ENCODE data around the gene CDKN2C. TPM values are rescaled to one million over a fixed set of nuclear protein-coding genes. Genes with fewer than 3 reads are reported as not detected.

CDKN2C gene
- total and polyA plus RNA-seq, 4 donors = 8.8 to 43.5 (median 17.2) TPM

- Histone ChIP-seq H3K27me3 (ENCODE audit: control insufficient read depth in 1 of 2, insufficient read depth in 2 of 2, low read length in 1 of 2) (no peaks in the 10 kb centered on the region), H3K9me3 (ENCODE audit: control insufficient read depth, low read length) (no peaks in the 10 kb centered on the region), H3K27ac (ENCODE audit: low read depth in 1 of 2, low read length in 2 of 2) (peak overlapping the region in 1 of 2 donors; percentile 71), H3K4me3 (ENCODE audit: low read length in 2 of 2) (peak overlapping the region; percentile 75 to 83), H3K4me1 (ENCODE audit: control insufficient read depth in 1 of 2, insufficient read depth in 2 of 2, low read length in 2 of 2) (peaks cover 0 to 2% of the 10 kb centered on the region in 2 donors), H3K36me3 (ENCODE audit: control insufficient read depth in 1 of 2, insufficient read depth in 2 of 2, low read length in 1 of 2) (no peaks in the 10 kb centered on the region)
- ATAC-seq (ENCODE audit: low FRiP score) = peak; percentile 48
- intact Hi-C loops (cut with DNase I) = loop anchor here in 1 of 2 donors (10.0 kb wide), 1 partner anchor 194 kb away; no protein-coding TSS in a partner anchor
- WGBS, 2 donors = 0% methylated on average over 49 to 65 of the region's 65 CpGs
- peak; percentile 77 to 83 for DNase-seq
These were observed 1.0 kb upstream of the CDKN2C start for GRCh38 chr1:50968821-50969610.

GRCh38 chr1:50970509-50970887, 453 bp downstream of the CDKN2C start:
- H3K4me3 ChIP-seq (ENCODE audit: low read length in 2 of 2) = peak overlapping the region; percentile 75 to 83
- WGBS, 2 donors = 1 to 2% methylated on average over 6 of the region's 6 CpGs
- DNase-seq = no peak
- H3K36me3 ChIP-seq (ENCODE audit: control insufficient read depth in 1 of 2, insufficient read depth in 2 of 2, low read length in 1 of 2) = no peaks in the 10 kb centered on the region
- no peak for ATAC-seq (ENCODE audit: low FRiP score)
- H3K27ac ChIP-seq (ENCODE audit: low read depth in 1 of 2, low read length in 2 of 2) = peak overlapping the region; percentile 16 to 71
- H3K9me3 ChIP-seq (ENCODE audit: control insufficient read depth, low read length) = no peaks in the 10 kb centered on the region
- H3K27me3 ChIP-seq (ENCODE audit: control insufficient read depth in 1 of 2, insufficient read depth in 2 of 2, low read length in 1 of 2) = no peaks in the 10 kb centered on the region
- peaks cover 0 to 2% of the 10 kb centered on the region in 2 donors for H3K4me1 ChIP-seq (ENCODE audit: control insufficient read depth in 1 of 2, insufficient read depth in 2 of 2, low read length in 2 of 2)
- intact Hi-C loops (cut with DNase I) = no loop called here

DNA sequence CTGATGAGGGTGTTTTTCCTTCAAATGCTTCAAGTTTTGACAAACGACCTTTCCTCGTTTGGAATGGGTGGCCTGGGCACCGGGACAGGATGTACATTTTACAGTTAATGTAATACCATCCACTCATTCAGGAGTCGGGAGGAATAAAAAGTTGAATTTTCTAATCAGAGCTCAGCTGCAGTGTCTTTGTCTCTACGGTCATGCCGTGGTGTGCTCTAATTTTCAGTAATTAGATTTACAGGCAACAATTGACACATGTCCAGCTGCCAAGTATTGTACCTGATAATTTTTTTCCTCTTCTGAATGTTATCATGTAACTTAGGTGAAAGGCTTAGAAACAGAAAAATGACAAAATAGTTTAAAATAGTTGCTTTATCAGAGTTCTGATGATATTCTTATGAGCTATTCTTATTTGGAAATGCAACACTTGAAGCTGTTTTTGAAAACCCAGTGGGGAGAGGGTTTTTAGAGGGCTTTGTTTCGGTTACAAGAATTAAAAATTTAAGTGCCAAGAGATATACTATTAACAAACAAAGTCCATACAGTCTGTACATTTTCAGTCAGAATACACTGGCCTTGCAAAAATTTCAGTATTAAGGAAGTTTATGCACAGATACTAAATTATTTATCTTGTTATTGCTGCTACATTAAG, 1.0 kb downstream of the CDKN2C start:
- intact Hi-C loops (cut with DNase I) = no loop called here
- H3K27ac ChIP-seq (ENCODE audit: low read depth in 1 of 2, low read length in 2 of 2) = peak overlapping the region; percentile 16 to 56
- no peak for DNase-seq
- ATAC-seq (ENCODE audit: low FRiP score) = no peak
- peaks cover 0 to 2% of the 10 kb centered on the region in 2 donors for H3K4me1 ChIP-seq (ENCODE audit: control insufficient read depth in 1 of 2, insufficient read depth in 2 of 2, low read length in 2 of 2)
- H3K9me3 ChIP-seq (ENCODE audit: control insufficient read depth, low read length) = no peaks in the 10 kb centered on the region
- WGBS, 2 donors = 5 to 6% methylated on average over 7 of the region's 7 CpGs
- H3K36me3 ChIP-seq (ENCODE audit: control insufficient read depth in 1 of 2, insufficient read depth in 2 of 2, low read length in 1 of 2) = no peaks in the 10 kb centered on the region
- H3K4me3 ChIP-seq (ENCODE audit: low read length in 2 of 2) = peak overlapping the region; percentile 75 to 83
- no peaks in the 10 kb centered on the region for H3K27me3 ChIP-seq (ENCODE audit: control insufficient read depth in 1 of 2, insufficient read depth in 2 of 2, low read length in 1 of 2)

DNA sequence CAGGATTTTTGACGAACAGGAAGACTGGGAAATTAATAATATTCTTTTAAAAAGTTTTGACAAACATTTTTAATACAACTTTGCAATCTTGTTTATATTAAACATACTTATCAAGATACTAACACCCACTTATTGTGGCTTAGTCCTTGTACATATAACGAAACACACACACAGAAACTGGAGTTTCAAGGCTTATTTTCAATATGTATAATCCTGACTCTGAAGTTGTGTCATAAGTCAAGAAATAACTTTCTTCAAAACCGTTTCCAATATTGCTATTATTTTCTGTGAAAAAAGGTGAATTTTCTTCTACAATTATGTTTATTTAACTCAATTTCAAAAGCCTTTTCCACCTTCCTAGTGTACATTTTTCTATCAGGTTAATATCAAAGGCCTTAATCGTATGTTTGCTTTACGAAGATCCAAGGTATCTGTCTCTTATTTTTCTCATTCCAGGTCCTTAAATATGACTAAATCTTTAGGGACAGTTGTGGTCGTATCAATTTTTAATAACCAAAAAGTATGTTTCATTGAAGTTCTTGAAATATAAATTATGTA, 1.8 kb downstream of the CDKN2C start:
- no peaks in the 10 kb centered on the region for H3K9me3 ChIP-seq (ENCODE audit: control insufficient read depth, low read length)
- DNase-seq (no peak), ATAC-seq (ENCODE audit: low FRiP score) (no peak)
- WGBS, 2 donors = 38 to 47% methylated on average over 6 of the region's 6 CpGs
- intact Hi-C loops (cut with DNase I) = no loop called here
- H3K27me3 ChIP-seq (ENCODE audit: control insufficient read depth in 1 of 2, insufficient read depth in 2 of 2, low read length in 1 of 2) = no peaks in the 10 kb centered on the region
- no peaks in the 10 kb centered on the region for H3K36me3 ChIP-seq (ENCODE audit: control insufficient read depth in 1 of 2, insufficient read depth in 2 of 2, low read length in 1 of 2)
- no peak overlapping the region for H3K27ac ChIP-seq (ENCODE audit: low read depth in 1 of 2, low read length in 2 of 2)
- H3K4me1 ChIP-seq (ENCODE audit: control insufficient read depth in 1 of 2, insufficient read depth in 2 of 2, low read length in 2 of 2) = peaks cover 0 to 2% of the 10 kb centered on the region in 2 donors
- no peak overlapping the region for H3K4me3 ChIP-seq (ENCODE audit: low read length in 2 of 2)

DNA sequence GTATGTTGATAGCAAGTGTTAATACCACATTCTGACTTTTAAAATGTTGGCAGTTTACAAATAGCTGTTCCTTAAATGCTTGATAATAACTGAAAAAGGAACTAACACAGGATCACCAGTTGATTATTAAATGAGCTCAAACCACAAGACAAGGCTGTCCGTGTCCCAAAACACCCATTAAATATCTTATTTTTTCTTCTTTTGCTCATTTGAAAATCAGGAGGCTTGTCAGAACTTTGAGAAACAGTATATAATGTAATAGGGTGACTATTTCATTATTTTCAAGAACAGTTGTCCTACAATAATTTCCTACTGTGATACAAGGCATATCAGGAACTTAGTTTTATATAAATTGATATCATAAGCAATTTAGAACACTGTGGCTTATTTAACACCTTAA, 2.7 kb downstream of the CDKN2C start:
- 26 to 32% methylated on average over 1 of the region's 1 CpG for WGBS, 2 donors
- Histone ChIP-seq H3K9me3 (ENCODE audit: control insufficient read depth, low read length) (no peaks in the 10 kb centered on the region), H3K36me3 (ENCODE audit: control insufficient read depth in 1 of 2, insufficient read depth in 2 of 2, low read length in 1 of 2) (no peaks in the 10 kb centered on the region), H3K27me3 (ENCODE audit: control insufficient read depth in 1 of 2, insufficient read depth in 2 of 2, low read length in 1 of 2) (no peaks in the 10 kb centered on the region), H3K4me1 (ENCODE audit: control insufficient read depth in 1 of 2, insufficient read depth in 2 of 2, low read length in 2 of 2) (no peaks in the 10 kb centered on the region), H3K27ac (ENCODE audit: low read depth in 1 of 2, low read length in 2 of 2) (no peak overlapping the region), H3K4me3 (ENCODE audit: low read length in 2 of 2) (no peak overlapping the region)
- intact Hi-C loops (cut with DNase I) = no loop called here
- ATAC-seq (ENCODE audit: low FRiP score) = no peak
- DNase-seq = no peak

GRCh38 chr1:50973255-50973654, 3.2 kb downstream of the CDKN2C start:
- Histone ChIP-seq H3K4me1 (ENCODE audit: control insufficient read depth in 1 of 2, insufficient read depth in 2 of 2, low read length in 2 of 2) (no peaks in the 10 kb centered on the region), H3K27ac (ENCODE audit: low read depth in 1 of 2, low read length in 2 of 2) (no peak overlapping the region), H3K36me3 (ENCODE audit: control insufficient read depth in 1 of 2, insufficient read depth in 2 of 2, low read length in 1 of 2) (no peaks in the 10 kb centered on the region), H3K27me3 (ENCODE audit: control insufficient read depth in 1 of 2, insufficient read depth in 2 of 2, low read length in 1 of 2) (no peaks in the 10 kb centered on the region), H3K9me3 (ENCODE audit: control insufficient read depth, low read length) (no peaks in the 10 kb centered on the region), H3K4me3 (ENCODE audit: low read length in 2 of 2) (no peak overlapping the region)
- WGBS, 2 donors = 68 to 76% methylated on average over 1 of the region's 1 CpG
- intact Hi-C loops (cut with DNase I) = no loop called here
- DNase-seq (no peak), ATAC-seq (ENCODE audit: low FRiP score) (no peak)

- intact Hi-C loops (cut with DNase I) = no loop called here
- H3K4me1 ChIP-seq (ENCODE audit: control insufficient read depth in 1 of 2, insufficient read depth in 2 of 2, low read length in 2 of 2) = no peaks in the 10 kb centered on the region
- H3K27me3 ChIP-seq (ENCODE audit: control insufficient read depth in 1 of 2, insufficient read depth in 2 of 2, low read length in 1 of 2) = no peaks in the 10 kb centered on the region
- no peaks in the 10 kb centered on the region for H3K36me3 ChIP-seq (ENCODE audit: control insufficient read depth in 1 of 2, insufficient read depth in 2 of 2, low read length in 1 of 2)
- peak overlapping the region in 1 of 2 donors; percentile 53 for H3K27ac ChIP-seq (ENCODE audit: low read depth in 1 of 2, low read length in 2 of 2)
- H3K4me3 ChIP-seq (ENCODE audit: low read length in 2 of 2) = no peak overlapping the region
- no peaks in the 10 kb centered on the region for H3K9me3 ChIP-seq (ENCODE audit: control insufficient read depth, low read length)
- no peak for DNase-seq
- WGBS, 2 donors = 79 to 84% methylated on average over 13 of the region's 13 CpGs
- no peak for ATAC-seq (ENCODE audit: low FRiP score)
These were observed 4.0 kb downstream of the CDKN2C start for GRCh38 chr1:50973875-50974617.

DNA sequence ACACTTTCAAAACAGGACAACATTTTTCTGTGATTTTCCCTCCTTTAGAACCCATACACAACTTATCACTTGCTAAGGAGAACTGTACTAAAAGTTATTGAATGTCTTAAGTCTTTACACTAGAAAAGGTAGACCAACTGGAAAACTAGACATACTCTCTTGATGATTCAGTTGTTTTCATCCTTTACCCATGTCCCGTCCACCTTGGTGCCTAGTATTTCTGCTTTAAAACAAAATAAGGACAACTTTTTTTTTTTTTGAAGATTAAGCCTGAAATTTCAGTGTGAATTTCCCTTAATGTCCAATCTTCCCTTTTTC, 4.5 kb downstream of the CDKN2C start:
- 53 to 61% methylated on average over 1 of the region's 1 CpG for WGBS, 2 donors
- intact Hi-C loops (cut with DNase I) = no loop called here
- no peak overlapping the region for H3K27ac ChIP-seq (ENCODE audit: low read depth in 1 of 2, low read length in 2 of 2)
- H3K27me3 ChIP-seq (ENCODE audit: control insufficient read depth in 1 of 2, insufficient read depth in 2 of 2, low read length in 1 of 2) = no peaks in the 10 kb centered on the region
- H3K9me3 ChIP-seq (ENCODE audit: control insufficient read depth, low read length) = no peaks in the 10 kb centered on the region
- no peaks in the 10 kb centered on the region for H3K36me3 ChIP-seq (ENCODE audit: control insufficient read depth in 1 of 2, insufficient read depth in 2 of 2, low read length in 1 of 2)
- no peaks in the 10 kb centered on the region for H3K4me1 ChIP-seq (ENCODE audit: control insufficient read depth in 1 of 2, insufficient read depth in 2 of 2, low read length in 2 of 2)
- DNase-seq (no peak), ATAC-seq (ENCODE audit: low FRiP score) (no peak)
- H3K4me3 ChIP-seq (ENCODE audit: low read length in 2 of 2) = no peak overlapping the region
